HL-60/S4 treated with retinoic acid at 250 ng/mL for 4 days and 3 days (cell line): ENCODE measurements around the gene NR1D1.
"Not testable (repeated sequence)": the region's sequence is repeated elsewhere in the genome, so short reads cannot be mapped to it uniquely, and the experiment has no call there.

ENCODE experiments used
- in situ Hi-C: fragments of 300-500 bp; cut with MboI; formaldehyde crosslinking; loops from 2 replicates; pipeline ENCODE4 v1.7.0; 2022; ENCODE audit warnings: low sequenced_read_pairs

Gene NR1D1

DNA sequence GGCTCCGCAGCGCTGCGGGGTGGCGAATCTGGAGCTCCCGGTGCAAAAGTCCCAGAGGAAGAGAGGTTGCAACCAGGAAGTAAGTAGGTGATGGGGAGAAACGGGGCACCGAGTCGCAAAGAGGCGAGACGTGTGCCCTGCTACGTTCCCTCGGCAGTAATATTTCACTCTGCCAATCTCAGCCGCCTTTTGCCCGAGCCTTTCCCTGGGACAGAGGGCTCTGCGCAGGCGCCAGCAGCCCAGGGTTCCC lies at the start of gene NR1D1:
TSS of gene NR1D1 (minus strand) at position 171 of the 250 bp plus-strand sequence. CDS start 495 bp downstream, outside the sequence.
- in situ Hi-C loops = no loop called here

GRCh38 chr17:40148527-40148926 lies 48.1 kb upstream of the NR1D1 start:
- in situ Hi-C loops = no loop called here

- in situ Hi-C loops = no loop called here
Observed at GRCh38 chr17:40145476-40145875, 45.1 kb upstream of the NR1D1 start.

DNA sequence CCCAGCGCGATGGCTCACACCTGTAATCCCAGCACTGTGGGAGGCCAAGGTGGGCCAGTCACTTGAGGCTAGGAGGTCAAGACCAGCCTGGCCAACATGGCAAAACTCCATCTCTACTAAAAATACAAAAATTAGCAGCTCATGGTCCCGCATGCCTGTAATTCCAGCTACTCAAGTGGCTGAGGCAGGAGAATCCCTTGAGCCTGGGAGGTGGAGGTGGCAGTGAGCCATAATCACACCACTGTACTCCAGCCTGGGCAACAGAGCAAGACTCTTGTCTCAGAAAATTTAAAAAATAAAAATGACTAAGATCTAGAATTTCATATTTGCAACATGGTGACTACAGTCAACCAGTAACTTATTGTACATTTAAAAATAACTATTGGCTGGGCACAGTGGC lies 42.8 kb upstream of the NR1D1 start:
- in situ Hi-C loops = not testable (repeated sequence)

GRCh38 chr17:40139566-40140058 lies 39.2 kb upstream of the NR1D1 start:
- in situ Hi-C loops = no loop called here

DNA sequence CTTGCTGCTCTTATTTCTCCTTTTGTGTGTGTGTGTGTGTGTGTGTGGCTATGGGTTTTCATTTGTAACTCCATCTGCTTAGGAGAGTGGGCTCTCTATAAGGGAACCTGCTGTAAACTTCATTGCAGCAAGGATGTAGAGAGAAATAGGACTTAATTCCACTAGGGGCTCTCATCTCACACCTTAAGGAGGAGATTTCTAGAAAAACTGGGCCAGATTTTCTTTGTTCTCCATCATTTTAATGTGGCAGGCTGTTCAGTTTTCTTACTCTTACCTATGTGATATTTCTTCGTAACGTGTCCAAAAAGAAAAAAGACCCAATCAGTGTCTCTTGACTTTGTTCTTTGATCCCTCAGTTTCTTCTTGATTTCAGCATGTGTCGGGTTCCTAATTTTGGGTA lies 35.4 kb upstream of the NR1D1 start:
- in situ Hi-C loops = no loop called here

- in situ Hi-C loops = no loop called here
Observed at GRCh38 chr17:40134184-40134583, 33.8 kb upstream of the NR1D1 start.

- in situ Hi-C loops = no loop called here
Observed at GRCh38 chr17:40130352-40131042, 30.1 kb upstream of the NR1D1 start.

DNA sequence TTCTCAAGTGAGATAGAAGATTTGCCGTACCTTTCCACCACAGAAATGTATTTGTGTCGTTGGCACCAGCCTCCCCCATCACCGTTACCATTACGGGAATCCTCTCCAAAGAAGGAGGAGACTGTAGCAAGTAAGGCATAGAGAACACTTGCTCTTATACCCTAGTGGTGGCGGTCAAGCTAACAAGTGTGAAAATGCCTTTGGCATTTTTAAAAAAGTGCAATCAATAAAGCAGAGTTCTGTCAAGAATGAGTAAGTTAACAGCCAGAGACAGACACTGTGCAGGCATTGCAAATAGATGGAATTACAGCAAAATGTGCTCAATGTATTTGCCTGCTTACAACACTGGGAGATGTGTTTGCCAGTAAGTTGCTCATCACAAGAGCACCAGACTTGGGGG lies 29.1 kb upstream of the NR1D1 start:
- in situ Hi-C loops = no loop called here

GRCh38 chr17:40124279-40125141 lies 24.1 kb upstream of the NR1D1 start:
- in situ Hi-C loops = no loop called here

GRCh38 chr17:40123811-40124114 lies 23.4 kb upstream of the NR1D1 start:
- in situ Hi-C loops = no loop called here

GRCh38 chr17:40122999-40123810 lies 22.8 kb upstream of the NR1D1 start:
- in situ Hi-C loops = no loop called here

GRCh38 chr17:40122136-40122998 lies 22.0 kb upstream of the NR1D1 start:
- in situ Hi-C loops = no loop called here

DNA sequence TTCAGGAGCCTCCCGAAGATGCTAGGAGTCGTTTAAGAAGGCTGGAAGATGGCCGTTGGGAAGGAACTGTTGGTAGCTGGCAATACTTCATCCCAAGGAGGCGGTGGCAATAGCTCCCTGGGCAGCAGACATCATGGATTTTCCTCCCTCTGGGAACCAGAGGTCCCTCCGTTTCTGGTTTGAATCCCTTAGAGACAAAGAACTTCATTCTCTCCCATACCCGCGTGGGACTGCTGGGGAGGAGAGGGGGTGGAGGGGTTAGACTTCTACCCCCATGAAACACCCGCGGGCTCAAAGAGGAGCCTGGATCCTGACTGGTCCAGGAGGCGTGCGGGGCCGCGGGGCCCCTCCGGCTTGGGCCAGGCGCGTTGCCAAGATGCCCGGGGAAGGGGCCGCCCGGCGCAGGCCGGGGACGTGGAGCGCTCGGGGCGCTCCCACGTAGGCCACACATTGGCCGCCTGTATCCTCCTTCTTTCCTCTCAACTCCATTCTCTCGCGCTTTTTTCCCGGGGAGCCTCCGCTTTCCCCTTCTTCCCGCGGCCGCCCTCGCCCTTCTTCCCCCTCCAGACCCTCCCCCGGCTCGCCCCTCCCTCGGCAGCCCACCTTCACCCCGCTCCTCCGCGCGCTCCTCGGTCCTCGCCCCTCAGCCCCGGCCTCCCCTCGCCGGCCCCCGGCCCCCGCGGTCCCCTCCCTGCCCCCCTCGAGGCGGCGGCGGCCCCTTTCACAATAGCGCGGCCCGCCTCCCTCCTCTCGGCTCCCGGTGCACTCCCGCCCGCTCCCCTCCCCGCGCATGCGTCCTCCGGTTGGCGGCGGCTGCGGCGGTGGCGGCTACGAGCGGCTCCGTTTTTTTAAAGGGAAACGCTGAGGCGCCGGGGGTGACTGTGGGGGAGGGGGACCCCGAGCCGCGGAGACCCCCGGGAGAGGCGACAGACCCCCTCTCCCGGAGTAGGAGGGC lies 21.1 kb upstream of the NR1D1 start, which contains the start of gene MSL1:
TSS of gene MSL1 (plus strand) at position 791 of the 955 bp plus-strand sequence. CDS start 642 bp downstream, outside the sequence.
- in situ Hi-C loops = no loop called here

DNA sequence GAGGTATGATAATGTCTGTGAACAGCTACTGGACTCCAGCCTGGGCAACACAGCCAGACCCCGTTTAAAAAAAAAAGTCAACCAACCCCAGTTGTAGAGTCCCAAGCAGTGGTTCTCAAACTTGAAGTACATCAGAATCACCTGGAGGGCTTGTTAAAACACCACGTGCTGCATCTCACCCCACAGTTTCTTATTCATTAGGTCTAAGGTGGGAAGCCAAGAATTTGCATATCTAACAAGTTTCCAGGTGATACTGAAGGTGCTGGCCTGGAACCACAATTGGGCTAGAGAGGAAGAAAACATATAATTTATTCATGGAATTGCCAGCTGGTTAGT lies 14.7 kb upstream of the NR1D1 start:
- in situ Hi-C loops = no loop called here

DNA sequence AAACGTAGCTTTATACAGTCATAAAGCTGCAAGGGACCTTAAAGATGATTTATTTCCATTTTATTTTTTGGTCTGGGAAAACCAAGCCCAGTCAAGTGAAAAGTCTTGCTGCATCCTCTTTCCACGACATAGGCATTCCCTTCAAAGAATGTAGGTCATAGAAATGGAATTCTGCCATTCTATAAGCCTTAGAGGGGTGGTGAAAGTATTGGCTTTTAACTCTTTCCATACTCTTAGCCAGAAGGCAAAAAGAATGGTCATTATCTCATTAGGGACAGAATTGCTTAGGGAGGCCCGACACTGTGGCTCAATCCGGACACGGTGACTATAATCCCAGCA lies 13.5 kb upstream of the NR1D1 start:
- in situ Hi-C loops = no loop called here

GRCh38 chr17:40113110-40113906 lies 12.9 kb upstream of the NR1D1 start:
- in situ Hi-C loops = no loop called here

DNA sequence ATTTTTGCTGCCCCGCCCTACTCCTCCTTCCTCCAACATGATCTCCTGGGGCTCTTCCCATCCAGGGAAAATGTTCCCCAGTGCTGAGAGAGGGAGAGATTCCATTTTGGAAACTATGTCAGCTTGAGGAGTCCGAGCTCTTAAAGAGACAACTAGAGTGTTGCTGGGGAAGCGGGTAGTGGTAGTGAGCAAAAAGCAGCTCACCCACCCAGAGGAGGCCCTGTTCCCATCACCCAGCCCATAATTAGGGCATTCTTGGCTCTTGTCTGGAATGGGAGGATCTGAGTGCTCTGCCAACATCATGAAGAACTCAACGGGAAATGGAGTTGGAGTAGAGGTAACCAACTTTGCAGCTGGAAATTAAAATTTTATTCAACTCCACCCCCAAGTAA lies 12.3 kb upstream of the NR1D1 start:
- in situ Hi-C loops = no loop called here

- in situ Hi-C loops = no loop called here
Observed at GRCh38 chr17:40112191-40112711, 11.9 kb upstream of the NR1D1 start.
